ENCODE measurements around the gene DHRS12.
A peak's percentile ranks its signal among the peaks of the same experiment; 100 is the strongest.

Gene DHRS12

DNA sequence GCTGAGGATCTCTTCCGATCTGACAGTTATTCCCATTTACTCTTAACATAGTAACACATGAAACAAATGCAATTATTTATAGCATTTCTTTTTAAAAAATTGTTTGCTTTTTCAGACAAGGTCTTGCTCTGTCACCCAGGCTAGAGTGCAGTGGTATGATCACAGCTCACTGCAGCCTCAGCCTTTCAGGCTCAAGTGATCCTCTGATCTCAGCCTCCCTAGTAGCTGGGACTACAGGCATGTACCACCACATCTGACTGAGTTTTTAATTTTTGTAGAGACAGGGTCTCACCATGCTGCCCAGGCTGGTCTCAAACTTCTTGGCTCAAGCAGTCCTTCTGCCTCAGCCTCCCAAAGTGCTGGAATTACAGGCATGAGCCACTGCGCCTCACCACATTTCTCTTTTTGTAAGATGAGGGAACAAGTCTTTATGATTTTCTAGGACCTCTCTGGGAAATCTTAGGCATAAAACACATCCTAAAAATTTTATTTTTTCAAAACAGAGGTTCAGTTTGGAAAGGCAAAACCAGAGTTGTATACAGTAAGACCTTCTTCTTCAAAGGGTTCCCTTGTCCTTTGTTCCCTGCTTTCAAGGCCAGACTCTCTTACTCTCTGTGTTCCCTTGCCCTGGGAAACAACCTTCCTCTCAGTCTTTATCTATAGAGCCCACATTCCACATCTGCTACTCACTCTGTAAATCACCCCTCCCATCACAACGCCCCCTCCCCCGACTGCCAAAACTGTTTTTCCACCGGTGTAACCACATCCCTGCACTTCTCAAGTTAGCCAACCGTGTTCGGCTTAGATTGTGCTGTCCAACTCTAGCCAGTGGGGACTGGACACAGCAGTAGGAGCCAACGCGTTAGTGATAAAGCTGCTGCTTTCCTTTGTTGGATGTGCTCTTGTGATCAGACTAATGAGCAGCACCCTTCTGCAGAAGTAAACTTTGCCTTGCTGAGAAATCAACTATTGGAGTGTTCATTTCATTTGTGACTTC, 56.2 kb downstream of the DHRS12 start:
- no peak for DNase-seq

DNA sequence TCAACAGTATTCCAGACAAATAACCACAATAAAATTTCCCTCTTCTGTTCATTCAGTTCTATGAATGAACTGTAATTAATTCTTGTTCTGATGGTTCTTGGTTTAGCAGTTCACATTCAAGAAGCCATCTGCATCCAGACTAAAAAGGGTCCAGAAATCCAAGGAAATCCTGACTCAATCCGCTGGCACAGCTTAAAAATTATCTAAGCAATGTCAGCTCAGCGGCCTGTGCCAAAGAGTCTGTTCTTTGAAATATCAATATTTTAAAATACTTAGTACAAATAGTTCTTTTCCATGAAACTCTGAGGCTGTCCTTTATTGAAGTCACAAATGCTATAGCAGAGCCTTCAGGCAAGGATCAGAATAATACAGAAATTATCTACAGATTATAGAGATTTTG, 57.2 kb downstream of the DHRS12 start:
- DNase-seq = no peak

DNA sequence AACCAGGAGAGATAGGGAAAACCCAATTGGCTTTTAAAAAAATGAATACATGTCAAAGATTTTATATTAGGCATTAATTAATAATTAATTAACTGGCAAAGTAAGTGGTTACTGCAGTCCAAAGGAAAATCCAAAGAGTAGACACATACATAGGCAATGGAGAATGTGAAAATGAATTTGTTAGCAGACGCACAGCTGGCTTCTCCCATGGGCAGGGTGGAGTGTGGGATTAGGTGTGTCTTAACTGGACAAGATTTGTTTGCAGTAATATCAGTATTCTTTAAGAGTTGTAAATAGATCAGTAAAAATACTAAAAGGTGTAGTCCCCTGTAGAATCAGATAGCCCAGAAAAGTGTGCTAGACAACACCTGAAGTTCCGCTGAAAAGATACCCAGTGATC, 58.7 kb downstream of the DHRS12 start:
- no peak for DNase-seq

DNA sequence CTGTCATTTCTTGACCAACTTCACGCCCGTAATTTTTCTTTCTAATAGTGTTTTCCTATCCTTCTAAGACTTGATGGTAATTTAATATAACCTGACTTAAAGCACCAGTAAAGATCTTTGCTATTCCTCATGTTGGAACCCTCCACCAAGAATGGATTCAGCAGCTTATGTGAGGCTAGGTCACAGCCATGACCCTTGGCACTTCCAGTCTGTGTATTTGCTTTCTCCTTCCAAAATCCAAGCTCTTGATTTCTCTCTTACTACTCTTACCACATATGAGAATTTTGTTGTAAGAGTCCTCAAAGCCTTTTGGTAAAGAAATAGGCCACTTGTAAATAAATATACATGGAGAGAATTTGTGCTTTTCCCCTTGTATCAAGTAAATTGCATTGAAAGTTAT, 61.4 kb downstream of the DHRS12 start:
- no peak for DNase-seq

DNA sequence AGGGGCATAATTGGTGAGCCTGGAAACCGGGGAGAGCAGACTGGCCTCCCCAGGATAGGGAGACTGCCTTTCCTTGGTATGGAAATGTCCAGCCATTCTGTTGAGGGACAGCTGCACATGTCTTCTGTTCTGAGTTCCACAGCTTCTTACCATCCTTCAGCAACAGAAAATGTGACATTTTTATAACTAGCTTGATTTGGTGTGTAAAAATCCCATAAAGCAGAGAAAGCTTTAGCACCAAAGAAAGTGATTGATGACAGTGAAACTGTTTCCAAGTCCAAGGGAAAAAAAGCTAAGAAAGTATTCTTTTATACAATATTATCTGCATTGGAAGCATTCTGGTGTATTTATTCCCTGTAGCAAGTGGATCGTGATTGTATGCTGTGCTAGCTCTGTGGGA, 61.9 kb downstream of the DHRS12 start:
- no peak for DNase-seq

DNA sequence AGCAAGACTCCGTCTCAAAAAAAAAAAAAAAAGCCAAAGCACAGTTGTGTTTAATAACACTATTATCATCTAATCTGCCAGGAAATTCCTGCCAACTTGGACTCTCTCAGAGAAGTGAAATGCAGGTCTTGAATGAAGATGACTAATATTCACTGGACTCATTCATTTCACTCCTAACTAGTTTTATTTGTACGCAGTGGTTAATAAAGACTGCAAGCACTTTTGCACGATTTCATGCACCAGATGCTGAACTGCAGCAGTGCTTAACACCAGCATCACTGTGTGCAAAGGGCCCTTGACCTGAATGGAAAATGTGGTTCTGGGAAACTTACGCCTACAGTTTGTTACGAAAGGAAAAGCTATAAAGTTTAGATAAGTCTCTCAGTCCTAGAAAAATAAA, 63.3 kb downstream of the DHRS12 start:
- DNase-seq = no peak

DNA sequence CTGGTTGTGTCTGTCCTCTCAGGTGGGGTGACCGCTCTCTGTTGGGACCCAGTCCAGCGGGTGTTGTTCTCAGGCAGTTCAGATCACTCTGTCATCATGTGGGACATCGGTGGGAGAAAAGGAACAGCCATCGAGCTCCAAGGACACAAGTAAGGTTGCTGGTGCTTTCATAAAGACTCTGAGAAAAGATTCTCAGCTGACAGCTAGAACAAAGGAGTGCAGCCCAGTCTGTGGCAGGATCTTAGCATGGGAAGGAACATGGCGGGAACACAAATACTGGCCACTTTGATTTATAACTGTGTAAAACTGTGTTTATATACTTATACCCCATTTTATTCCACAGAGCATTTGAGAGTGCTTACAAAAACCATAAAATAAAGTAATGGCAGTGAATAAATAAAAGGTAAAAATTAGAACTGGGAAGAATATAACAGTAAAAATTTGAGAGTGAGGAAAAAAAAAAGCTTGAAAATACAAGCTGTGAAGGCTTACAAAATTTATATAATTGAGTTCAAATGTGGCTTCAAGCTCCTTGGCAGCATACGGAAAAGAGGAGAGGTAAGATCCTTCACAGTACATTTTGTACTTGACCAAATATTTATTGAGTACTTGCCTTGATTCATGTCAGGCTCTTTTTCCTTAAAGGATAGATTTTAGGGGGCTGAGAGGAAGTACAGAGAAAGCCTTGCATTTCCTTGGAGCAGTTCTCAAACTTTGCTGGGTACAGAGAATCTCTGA, 64.8 kb downstream of the DHRS12 start:
- DNase-seq = no peak

DNA sequence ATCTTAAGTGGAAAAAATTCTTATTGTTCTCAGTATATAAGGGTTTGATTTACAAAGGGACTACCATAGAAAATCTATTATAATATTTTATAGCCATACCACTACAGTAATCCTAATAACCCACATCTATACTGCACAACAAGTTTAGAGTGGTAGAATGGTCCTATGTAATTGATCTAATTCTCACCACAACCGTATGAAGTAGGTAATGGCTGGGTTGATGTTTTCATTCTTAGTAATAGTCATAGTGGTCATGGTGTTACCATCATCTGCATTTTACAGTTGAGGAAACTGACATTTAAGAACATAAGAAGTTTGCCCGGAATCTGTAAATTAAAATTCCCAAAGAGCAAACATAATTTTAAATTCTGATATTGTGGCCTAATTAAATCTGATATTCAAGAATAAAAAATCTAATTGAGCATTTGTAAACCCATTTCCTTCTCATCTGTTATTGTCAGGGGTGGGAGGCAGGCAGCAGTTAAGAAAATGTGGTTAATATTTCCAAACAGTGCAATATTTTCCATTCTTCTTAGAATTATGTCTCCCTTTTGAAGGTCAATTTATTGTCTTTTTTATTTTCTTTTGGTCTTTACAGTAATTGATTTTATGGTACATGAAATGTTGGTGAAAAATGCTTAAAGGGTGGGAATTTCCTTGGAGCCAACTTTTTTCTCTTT, 65.6 kb downstream of the DHRS12 start:
- DNase-seq = no peak

DNA sequence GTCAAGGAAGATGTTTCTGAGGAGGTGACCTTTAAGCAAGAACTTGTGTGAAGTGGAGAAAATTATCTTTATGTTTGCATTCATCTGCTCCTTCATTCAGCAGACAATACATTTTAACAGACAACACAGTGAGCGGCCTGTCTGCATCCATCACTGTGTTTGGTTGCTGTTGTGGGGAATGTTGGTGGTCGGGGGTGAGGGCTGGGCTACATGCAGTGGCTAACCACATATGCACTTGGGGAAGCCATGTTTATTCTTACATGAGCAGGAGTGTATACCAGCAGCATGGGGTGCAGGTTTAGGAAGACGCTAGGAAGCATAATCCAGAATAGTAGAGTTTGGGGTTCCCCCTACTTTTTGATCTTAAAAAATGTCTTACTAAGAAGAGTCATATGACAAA, 66.4 kb downstream of the DHRS12 start:
- peak; percentile 16 for DNase-seq

DNA sequence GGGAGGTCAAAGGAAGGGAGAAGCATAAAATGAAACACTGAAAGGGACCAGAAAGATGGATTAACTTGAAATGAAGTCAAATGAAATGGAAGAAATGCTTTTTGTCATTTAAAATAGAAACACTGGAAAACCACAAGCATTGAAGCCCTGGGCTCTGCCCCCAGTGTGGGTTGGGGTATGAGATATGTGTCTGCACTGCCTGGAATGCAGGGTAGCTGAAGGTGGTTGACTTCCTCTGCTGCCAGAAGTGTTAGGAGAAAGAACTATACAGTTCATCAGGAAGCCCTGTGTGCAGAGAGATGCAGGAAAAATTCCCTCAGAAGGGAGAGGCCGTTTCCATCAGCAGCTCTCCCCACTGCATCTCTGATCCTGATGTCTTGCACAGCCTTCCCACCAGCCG, 69.2 kb downstream of the DHRS12 start:
- DNase-seq = no peak

DNA sequence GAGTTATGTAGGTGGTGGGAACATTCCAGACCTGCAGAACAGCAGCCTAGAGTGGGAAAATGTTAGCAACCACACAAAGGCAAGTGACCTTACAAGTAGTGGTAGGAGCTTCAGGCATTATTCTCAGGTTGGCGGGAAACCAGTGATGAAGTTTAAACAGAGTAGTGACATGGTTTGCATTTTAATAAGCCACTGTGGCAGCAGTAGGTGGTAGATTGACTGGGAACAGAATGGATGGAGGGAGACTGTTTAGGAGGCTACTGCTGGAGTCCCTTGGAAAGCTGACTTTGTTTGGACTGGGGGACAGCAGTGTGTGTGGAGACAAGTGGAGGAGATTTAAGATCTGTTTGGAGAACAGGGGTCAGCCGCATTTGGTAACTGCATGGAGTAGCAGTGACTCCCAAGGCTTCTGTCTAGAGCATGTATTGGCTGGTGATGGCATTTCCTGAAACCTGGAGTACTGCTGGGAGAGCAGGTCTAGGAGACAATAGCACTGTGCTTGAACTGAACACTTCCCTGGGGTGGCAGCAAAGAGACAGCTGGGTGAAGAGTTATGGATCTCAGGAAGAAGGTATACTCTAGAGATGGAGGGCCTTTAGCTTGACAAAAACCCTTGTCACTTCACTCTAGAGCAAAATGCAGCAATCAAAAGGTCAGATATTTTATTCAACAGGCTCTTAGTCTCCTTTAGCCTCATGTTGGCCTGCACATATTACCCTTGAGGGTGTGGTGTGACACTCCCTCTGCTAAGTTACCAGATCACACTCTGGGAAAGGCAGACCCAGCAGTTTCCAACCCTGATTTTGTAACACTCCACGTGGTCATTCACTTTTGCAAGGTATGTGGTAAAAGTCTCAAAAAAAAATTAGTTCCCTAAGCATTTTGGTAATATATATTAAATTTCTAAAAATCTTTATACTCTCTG, 70.3 kb downstream of the DHRS12 start:
- DNase-seq = no peak

DNA sequence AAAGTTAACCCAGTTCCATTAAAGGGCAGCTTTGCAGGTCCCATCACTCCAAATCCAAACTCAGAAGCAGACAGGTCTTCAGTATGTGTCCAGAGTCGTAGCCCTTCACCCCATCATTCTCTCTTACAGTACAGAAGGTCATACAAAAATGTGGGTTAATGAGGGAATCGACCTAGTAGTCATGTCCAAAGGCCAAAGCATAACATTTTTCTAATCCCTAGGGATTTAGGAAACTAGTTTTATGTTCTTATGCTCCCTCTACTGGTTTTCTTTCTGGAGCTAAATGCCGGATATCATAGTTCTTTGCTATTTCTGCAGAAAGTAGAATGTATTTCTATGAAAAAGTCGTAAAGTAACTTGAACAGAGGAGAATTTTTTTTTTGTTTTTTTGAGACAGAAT, 72.2 kb downstream of the DHRS12 start:
- DNase-seq = no peak

DNA sequence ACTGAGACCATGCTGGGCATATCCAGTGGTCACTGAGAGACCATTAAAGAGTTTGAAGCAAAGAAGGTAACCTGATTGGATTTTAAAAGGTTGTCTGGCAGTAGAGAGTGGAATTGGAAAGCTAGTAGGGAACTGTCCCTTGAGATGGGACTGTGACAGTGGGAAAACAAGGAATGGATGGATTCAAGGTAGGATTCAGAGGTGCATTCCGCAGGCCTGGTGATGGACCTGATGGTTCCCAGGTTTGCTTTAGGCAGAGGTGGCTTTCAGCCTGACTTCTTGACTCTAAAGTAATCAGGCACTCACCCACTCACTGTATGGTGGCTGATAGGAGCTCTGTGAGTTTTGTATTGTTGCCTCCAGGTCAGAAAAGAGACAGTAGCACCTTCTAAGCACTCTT, 73.0 kb downstream of the DHRS12 start:
- DNase-seq = no peak

DNA sequence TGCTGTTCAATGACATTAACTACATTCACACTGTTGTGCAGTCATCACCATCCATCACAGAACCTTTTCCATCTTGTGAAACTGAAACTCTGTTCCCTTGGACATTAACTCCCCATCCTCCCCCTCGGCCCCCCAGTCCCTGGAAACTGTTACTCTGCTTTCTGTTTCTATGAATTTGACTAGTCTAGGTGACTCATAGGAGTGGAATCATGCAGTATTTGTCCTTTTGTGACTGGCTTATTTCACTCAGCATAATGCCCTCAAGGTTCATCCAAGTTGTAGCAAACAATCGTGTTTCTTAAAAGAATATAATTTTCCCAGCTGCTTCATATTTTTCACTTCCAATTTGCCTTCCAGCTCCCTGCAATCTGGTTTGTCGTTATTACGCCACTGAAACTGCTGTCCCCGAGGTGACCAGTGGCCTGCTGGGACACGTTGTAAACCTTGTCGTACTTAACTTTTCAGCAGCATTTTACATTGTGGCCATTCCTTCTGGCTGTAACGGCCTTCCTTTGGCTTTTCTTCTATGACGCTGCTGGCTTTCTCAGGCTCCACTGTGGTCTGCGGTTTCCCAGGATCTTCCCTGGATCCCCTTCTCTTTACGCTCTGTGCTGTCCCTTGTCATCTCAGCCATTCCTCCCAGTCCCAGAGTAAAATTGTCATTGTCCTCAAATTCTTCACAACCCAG, 74.0 kb downstream of the DHRS12 start:
- peak; percentile 73 for DNase-seq

DNA sequence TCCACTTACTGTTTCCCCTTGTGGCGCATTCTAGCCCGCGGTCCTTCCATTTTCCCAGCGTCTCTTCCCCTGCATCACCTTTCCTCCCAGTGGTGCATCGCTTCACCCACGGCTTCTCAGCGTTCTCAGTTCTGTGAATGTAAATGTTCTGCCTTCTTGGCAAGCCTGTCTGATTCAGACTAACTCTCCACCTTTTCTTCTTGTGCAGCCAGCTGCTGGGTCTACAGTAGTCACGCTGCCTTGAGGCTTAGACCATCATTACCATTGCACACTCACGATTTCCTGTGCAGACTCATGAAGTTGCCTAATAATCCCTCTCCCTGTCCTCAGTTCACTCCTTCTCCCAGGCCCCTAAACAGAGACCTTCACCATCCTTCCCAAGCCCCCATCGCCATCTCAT, 75.0 kb downstream of the DHRS12 start:
- DNase-seq = no peak

DNA sequence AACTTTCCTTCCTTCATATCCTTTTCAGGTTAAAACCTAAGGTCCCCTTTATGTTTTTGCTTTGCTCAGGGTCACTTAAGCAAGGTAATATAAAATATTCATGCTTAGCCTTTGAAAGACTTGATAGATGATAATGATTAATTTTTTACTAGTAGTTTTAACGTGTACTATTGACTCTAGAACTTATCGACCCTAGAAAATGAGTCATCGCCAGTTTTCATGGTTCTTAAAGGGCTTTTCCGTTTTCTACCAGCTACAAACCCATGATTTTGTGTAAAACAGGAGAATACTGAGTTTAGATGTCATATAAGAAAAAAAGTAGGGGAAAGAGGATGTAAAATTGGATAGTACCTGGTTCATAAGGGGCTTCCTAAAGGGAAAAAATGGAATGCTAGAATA, 75.7 kb downstream of the DHRS12 start:
- DNase-seq = no peak

DNA sequence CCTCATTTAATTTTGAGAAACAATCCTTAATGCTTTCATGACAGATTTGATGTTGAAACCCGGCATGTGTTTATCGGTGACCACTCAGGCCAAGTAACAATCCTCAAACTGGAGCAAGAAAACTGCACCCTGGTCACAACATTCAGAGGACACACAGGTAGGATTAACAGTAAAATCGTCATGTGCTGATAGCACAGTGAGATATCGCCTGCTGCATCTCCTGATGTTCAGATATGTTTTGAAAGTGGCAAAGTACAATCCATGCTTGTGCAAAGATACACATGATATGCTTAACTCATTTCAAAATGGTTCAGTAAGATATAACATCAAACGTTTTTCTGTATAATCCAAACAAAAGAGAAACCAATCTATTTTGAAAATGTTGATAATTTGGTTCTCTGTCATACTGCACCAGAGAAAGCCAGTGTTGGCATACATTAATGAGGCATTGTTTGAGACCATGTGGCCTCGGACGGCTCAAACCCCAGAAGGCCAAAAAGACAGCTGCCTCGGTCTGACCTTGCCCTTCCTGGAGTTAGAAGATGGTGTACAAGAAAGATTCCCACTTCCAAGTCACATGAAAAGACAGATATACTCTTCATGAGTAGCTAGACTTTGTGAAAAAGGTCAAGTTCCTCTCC, 76.2 kb downstream of the DHRS12 start:
- no peak for DNase-seq

DNA sequence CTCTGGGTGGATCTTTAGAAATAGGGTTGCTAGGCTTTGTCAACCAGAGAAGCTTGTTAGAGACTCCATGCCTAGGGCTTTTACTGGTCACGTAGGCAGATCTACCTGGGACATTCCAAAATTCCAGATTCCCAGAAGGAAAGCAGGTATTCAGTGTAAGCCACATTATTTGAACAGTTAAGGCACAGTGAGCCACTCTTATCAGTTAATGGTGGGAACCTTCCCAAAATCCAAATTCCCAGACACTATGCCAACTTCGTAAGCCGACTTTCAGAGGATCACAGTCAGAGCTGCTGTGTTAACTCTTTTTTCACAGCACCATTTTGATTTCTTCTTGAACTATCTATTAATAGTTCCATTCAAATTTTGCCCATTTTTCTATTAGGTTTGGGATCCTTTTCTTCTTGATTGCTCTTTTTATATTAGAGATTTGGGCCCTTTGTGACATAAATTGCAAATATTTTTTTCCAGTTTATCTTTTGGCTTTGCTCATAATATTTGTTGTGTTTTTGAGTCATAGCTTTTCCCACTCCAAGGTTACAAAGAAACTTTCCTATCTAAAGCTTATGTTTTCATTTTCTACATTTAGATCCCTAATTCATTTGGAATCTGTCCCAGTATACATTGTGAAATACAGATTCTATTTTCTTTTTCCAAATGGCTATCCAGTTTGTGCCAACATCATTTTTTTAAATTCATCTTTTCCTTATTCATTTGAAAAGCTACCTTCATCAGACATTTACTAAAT, 77.3 kb downstream of the DHRS12 start:
- no peak for DNase-seq

DNA sequence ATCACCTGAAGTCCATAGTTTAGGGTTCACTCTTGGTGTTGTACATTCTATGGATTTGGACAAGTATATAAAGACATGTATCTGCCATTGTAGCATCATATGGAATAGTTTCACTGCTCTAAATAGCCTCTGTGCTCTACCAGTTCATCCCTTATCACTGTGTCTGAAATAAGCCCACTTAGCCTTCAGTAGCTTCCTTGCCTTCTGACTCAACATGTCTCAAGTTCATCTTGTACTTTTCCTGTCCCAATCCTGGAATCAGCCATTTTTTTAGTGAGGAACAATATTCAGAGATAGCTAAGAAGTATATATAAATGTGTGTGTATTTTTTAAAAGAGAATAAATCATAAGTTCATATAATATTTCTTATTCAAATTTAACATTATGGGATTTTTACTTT, 79.2 kb downstream of the DHRS12 start:
- no peak for DNase-seq

DNA sequence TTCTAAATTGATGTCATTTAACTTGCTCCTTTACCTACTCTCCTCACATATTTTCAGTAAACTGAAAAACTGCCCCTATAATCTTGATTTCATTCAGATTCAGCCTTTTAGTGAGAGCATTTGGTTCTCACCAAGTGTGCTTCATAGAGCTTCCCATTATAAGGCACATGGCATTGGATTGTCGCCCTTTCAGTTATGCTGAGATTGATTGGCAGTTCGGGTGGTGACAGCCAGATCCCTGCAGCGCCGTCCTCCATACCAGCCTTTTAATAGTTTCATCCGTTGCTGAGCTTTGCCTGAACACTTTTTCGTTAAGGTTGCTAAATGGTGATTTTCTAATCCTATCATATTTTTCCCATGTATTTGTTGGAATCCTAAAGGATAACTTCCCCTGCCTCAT, 80.4 kb downstream of the DHRS12 start:
- no peak for DNase-seq

DNA sequence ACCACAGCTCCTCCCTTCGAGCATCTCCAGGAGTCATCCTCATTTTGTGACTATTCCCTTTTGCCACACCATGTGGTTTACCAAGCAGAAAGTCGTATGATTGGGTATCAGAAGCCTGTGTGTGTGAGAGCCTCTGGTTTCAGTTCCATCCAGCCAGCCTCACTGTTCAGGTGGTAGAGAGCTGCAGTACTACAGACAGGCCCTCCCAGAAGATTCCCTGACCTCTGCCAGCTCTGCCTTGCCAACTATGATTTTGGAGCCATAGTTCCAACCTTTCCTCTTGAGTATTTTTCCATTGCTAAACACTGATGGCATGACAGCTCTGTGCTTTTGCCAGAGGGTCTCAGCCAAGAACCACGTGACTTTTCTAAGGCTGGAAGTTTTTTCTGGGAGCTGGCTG, 82.5 kb downstream of the DHRS12 start:
- DNase-seq = no peak

Measured in activated CD4-positive, alpha-beta T cell treated with anti-CD3 and anti-CD28 coated beads for 48 hours (primary cell).